ENCODE data around the gene ASB3.

DNA sequence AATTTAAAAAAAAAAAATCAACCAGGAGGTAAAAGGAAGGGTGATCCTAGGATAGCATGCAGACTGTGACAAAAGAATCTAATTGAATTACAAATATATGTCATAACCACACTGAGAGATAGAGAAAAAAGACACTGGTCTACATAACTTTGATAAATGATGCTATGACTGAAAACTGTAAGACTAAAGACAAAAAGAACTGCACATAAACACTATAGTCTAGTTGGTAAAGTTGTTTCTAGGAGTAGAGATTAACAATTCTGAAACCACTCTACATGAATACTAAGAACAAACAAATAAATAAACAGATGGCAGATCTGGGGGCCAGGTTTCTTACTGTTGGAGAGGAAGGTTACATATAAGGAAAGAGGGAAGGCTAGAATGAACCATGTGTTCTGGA, 33.7 kb downstream of the ASB3 start:
- TF ChIP-seq, protein P1, sequence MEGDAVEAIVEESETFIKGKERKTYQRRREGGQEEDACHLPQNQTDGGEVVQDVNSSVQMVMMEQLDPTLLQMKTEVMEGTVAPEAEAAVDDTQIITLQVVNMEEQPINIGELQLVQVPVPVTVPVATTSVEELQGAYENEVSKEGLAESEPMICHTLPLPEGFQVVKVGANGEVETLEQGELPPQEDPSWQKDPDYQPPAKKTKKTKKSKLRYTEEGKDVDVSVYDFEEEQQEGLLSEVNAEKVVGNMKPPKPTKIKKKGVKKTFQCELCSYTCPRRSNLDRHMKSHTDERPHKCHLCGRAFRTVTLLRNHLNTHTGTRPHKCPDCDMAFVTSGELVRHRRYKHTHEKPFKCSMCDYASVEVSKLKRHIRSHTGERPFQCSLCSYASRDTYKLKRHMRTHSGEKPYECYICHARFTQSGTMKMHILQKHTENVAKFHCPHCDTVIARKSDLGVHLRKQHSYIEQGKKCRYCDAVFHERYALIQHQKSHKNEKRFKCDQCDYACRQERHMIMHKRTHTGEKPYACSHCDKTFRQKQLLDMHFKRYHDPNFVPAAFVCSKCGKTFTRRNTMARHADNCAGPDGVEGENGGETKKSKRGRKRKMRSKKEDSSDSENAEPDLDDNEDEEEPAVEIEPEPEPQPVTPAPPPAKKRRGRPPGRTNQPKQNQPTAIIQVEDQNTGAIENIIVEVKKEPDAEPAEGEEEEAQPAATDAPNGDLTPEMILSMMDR (IDR thresholded peaks at IDR 0.05; ENCODE audit: low read depth, low read length): no peak
- no peak for TF ChIP-seq POLR2A (IDR thresholded peaks at IDR 0.05; ENCODE audit: extremely low read depth, insufficient read length)
- TF ChIP-seq, protein P2, sequence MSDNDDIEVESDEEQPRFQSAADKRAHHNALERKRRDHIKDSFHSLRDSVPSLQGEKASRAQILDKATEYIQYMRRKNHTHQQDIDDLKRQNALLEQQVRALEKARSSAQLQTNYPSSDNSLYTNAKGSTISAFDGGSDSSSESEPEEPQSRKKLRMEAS (IDR thresholded peaks at IDR 0.05; ENCODE audit: low read depth, low read length): no peak
- TF ChIP-seq MYC (IDR thresholded peaks at IDR 0.05; ENCODE audit: low read depth, low read length): no peak

Data from NB4 (cell line).